Natural killer cell (primary cell): ENCODE measurements around the gene ABCC11. TPM values are rescaled to one million over a fixed set of nuclear protein-coding genes. Genes with fewer than 3 reads are reported as not detected.

Source experiments
- ATAC-seq, 3 donors: fragments of 150-1000 bp in 2 of 3; fragments of 200-7000 bp in 1 of 3; cut with Tn5 transposase; 1 replicate in 1 of 3; 2 replicates in 2 of 3; pipeline ENCODE4 v1.10.0; 2021; ENCODE audit warnings: mild to moderate bottlenecking in 2 of 3, moderate library complexity in 2 of 3
- DNase-seq, 2 donors: peaks; one replicate each; pipeline versions ENCODE4 v3.0.0 to v3.0.0-alpha.2; 2013 to 2021; ENCODE audit warnings: mixed read lengths in 1 of 2
- H3K27ac ChIP-seq: one replicate; pipeline ENCODE4 v1.5.1; 2013; ENCODE audit warnings: mild to moderate bottlenecking, low read length
- H3K27me3 ChIP-seq: one replicate; pipeline ENCODE4 v1.6.1; 2013; ENCODE audit warnings: low read length; ENCODE audit not compliant: control insufficient read depth, insufficient read depth
- H3K36me3 ChIP-seq: one replicate; pipeline ENCODE4 v1.6.1; 2013; ENCODE audit warnings: low read length; ENCODE audit not compliant: control insufficient read depth, insufficient read depth
- H3K4me1 ChIP-seq: one replicate; pipeline ENCODE4 v1.6.1; 2013; ENCODE audit warnings: low read length; ENCODE audit not compliant: control insufficient read depth, insufficient read depth
- H3K4me3 ChIP-seq: one replicate; pipeline ENCODE4 v1.5.1; 2013; ENCODE audit warnings: low read length
- H3K9me3 ChIP-seq: one replicate; pipeline ENCODE4 v1.6.1; 2013; ENCODE audit warnings: low read length; ENCODE audit not compliant: control insufficient read depth, insufficient read depth
- H3K27ac Mint-ChIP-seq, 2 donors: one replicate each; pipeline ENCODE4 v1.8.0; 2022; ENCODE audit warnings: mild to moderate bottlenecking in 2 of 2, mixed read lengths in 2 of 2, moderate library complexity in 1 of 2
- H3K27me3 Mint-ChIP-seq, 2 donors: one replicate each; pipeline ENCODE4 v1.8.0; 2022; ENCODE audit warnings: low read depth in 2 of 2, mixed read lengths in 2 of 2
- H3K36me3 Mint-ChIP-seq: one replicate; pipeline ENCODE4 v1.8.0; 2022; ENCODE audit warnings: mixed read lengths
- H3K4me1 Mint-ChIP-seq, 2 donors: one replicate each; pipeline ENCODE4 v1.8.0; 2022; ENCODE audit warnings: mixed read lengths in 2 of 2
- H3K4me3 Mint-ChIP-seq: one replicate; pipeline ENCODE4 v1.8.0; 2022; ENCODE audit warnings: mild to moderate bottlenecking, moderate library complexity, mixed read lengths
- H3K9me3 Mint-ChIP-seq, 2 donors: one replicate each; pipeline ENCODE4 v1.8.0; 2022; ENCODE audit warnings: mixed read lengths in 2 of 2
- CTCF ChIP-seq: fragments of 200-600 bp; IDR thresholded peaks from one replicate; pipeline ENCODE4 v1.8.0; 2022; ENCODE audit warnings: antibody characterized with exemption
- WGBS: methylation state at CpG from one replicate; pipeline ENCODE4 v1.1.7; 2013; ENCODE audit warnings: missing lambda C conversion rate; ENCODE audit not compliant: insufficient coverage; 5-methylcytosine and 5-hydroxymethylcytosine counted together
- intact Hi-C: fragments of 100-400 bp; cut with micrococcal nuclease; formaldehyde crosslinking; loops from one replicate; pipeline ENCODE4 v1.14.2; 2022
- total RNA-seq, 4 donors: library from RNA; stranded (reverse); fragments of 120-200 nt in 1 of 4; gene quantifications; one replicate each; pipeline versions ENCODE4 v1.2.3 to v1.2.4, GENCODE V29; 2013 to 2022

ABCC11 gene
- total RNA-seq, 3 donors from 2014 or later (not counting 1 experiment from before 2014, with no cell fraction given): 0.20 to 0.30 TPM; not detected in 1

- Histone ChIP-seq H3K4me3 (no peak overlapping the region), H3K27ac (no peak overlapping the region), H3K9me3 (no peaks in the 10 kb centered on the region), H3K27me3 (no peaks in the 10 kb centered on the region), H3K36me3 (no peaks in the 10 kb centered on the region), H3K4me1 (no peaks in the 10 kb centered on the region)
- DNase-seq (no peak), ATAC-seq (no peak)
- H3K27me3 Mint-ChIP-seq: peaks cover 9 to 17% of the 10 kb centered on the region in 2 donors
- intact Hi-C loops: no loop called here
- no peak for TF ChIP-seq CTCF
- no peaks in the 10 kb centered on the region for H3K4me1 Mint-ChIP-seq
- no peak overlapping the region for H3K27ac Mint-ChIP-seq
- H3K9me3 Mint-ChIP-seq: no peaks in the 10 kb centered on the region
- WGBS: 87% methylated on average over 2 of the region's 2 CpGs
- H3K4me3 Mint-ChIP-seq: no peak overlapping the region
- H3K36me3 Mint-ChIP-seq: no peaks in the 10 kb centered on the region
Measured at GRCh38 chr16:48138543-48138942, 108.8 kb downstream of the ABCC11 start.

- no peaks in the 10 kb centered on the region for H3K9me3 ChIP-seq
- H3K36me3 Mint-ChIP-seq: no peaks in the 10 kb centered on the region
- H3K27me3 Mint-ChIP-seq: peaks cover 9 to 17% of the 10 kb centered on the region in 2 donors
- no peaks in the 10 kb centered on the region for H3K27me3 ChIP-seq
- H3K27ac Mint-ChIP-seq: no peak overlapping the region
- WGBS: 87% methylated on average over 3 of the region's 3 CpGs
- H3K36me3 ChIP-seq: no peaks in the 10 kb centered on the region
- no peaks in the 10 kb centered on the region for H3K4me1 ChIP-seq
- no peaks in the 10 kb centered on the region for H3K4me1 Mint-ChIP-seq
- no peaks in the 10 kb centered on the region for H3K9me3 Mint-ChIP-seq
- intact Hi-C loops: no loop called here
- no peak for TF ChIP-seq CTCF
- H3K4me3 Mint-ChIP-seq: no peak overlapping the region
- no peak for ATAC-seq
- no peak overlapping the region for H3K4me3 ChIP-seq
- DNase-seq: no peak
- H3K27ac ChIP-seq: no peak overlapping the region
Measured at GRCh38 chr16:48137822-48138221, 109.5 kb downstream of the ABCC11 start.

- Mint-ChIP-seq H3K4me1 (no peaks in the 10 kb centered on the region), H3K4me3 (no peak overlapping the region), H3K9me3 (no peaks in the 10 kb centered on the region), H3K27me3 (peaks cover 6 to 13% of the 10 kb centered on the region in 2 donors), H3K36me3 (no peaks in the 10 kb centered on the region), H3K27ac (no peak overlapping the region)
- H3K4me1 ChIP-seq: no peaks in the 10 kb centered on the region
- no peak for DNase-seq
- H3K36me3 ChIP-seq: no peaks in the 10 kb centered on the region
- WGBS: 74% methylated on average over 8 of the region's 9 CpGs
- no peak overlapping the region for H3K27ac ChIP-seq
- H3K4me3 ChIP-seq: no peak overlapping the region
- no peaks in the 10 kb centered on the region for H3K27me3 ChIP-seq
- intact Hi-C loops: no loop called here
- no peak for ATAC-seq
- no peaks in the 10 kb centered on the region for H3K9me3 ChIP-seq
- no peak for TF ChIP-seq CTCF
Measured at GRCh38 chr16:48136547-48137360, 110.6 kb downstream of the ABCC11 start.
